BLaER1 (cell line): Measurements from ENCODE around the gene PRDM11.

Experiments used
- H3K27ac ChIP-seq: shearing (Covaris generic); formaldehyde crosslinking; 2 replicates; pipeline ENCODE4 v1.8.1; 2022
- H3K27me3 ChIP-seq: shearing (Covaris generic); formaldehyde crosslinking; 2 replicates; pipeline ENCODE4 v1.8.1; 2022
- H3K36me3 ChIP-seq: shearing (Covaris generic); formaldehyde crosslinking; 2 replicates; pipeline ENCODE4 v1.8.1; 2022
- H3K4me1 ChIP-seq: shearing (Covaris generic); formaldehyde crosslinking; 2 replicates; pipeline ENCODE4 v1.8.1; 2022
- H3K4me2 ChIP-seq: shearing (Covaris generic); formaldehyde crosslinking; 2 replicates; pipeline ENCODE4 v1.8.1; 2022
- H3K4me3 ChIP-seq: shearing (Covaris generic); formaldehyde crosslinking; 2 replicates; pipeline ENCODE4 v1.8.1; 2022
- H3K9ac ChIP-seq: shearing (Covaris generic); formaldehyde crosslinking; 2 replicates; pipeline ENCODE4 v1.8.1; 2022
- H3K9me3 ChIP-seq: shearing (Covaris generic); formaldehyde crosslinking; 2 replicates; pipeline ENCODE4 v1.8.1; 2022
- H4K20me1 ChIP-seq: shearing (Covaris generic); formaldehyde crosslinking; 2 replicates; pipeline ENCODE4 v1.8.1; 2022
- Cebpa-rat ChIP-seq: shearing (Covaris generic); IDR thresholded peaks from 2 replicates; pipeline ENCODE4 v1.8.1; 2022

PRDM11 gene

GRCh38 chr11:45147891-45148675 is 1.6 kb downstream of the PRDM11 start:
- Histone ChIP-seq H3K36me3 (no peaks in the 10 kb centered on the region; the same call in 1 of the 2 replicates), H3K9ac (peak overlapping the region; percentile 93), H4K20me1 (peaks cover 5% of the 10 kb centered on the region; the same call in 1 of the 2 replicates), H3K27ac (peak overlapping the region; percentile 96), H3K4me2 (peak overlapping the region; percentile 92), H3K27me3 (no peaks in the 10 kb centered on the region), H3K9me3 (no peaks in the 10 kb centered on the region), H3K4me3 (peak overlapping the region; percentile 85), H3K4me1 (peaks cover 26% of the 10 kb centered on the region)
- no peak for TF ChIP-seq Cebpa-rat

DNA sequence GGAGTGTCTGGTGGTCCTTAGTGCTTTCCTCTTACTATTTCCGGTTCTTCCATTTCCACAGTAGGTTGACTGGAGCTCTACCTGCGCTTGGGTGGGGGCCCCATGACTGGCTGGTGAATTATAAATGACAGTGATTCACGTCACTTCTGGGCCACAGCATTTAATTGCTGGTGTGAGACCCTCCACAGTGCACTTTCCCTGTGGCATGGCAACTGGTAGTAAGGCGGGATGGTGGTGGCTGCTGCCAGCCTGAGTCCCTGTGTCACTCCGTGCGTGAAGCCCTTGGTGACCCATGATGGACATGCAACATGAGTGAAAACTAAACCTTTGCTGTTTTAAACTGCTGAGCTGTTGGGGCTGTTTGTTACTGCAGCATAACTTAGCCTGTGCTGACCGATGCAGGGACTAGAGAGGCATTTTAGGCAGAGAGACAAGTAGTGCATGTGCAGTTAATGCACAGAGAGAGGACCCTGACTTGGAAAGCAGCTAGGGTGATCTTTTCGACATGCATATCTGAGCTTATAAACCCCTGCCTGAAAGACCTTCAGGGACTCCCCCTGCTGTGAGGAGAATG is 3.1 kb downstream of the PRDM11 start:
- Histone ChIP-seq H3K9me3 (no peaks in the 10 kb centered on the region), H4K20me1 (peaks cover 11% of the 10 kb centered on the region; the same call in 1 of the 2 replicates), H3K9ac (no peak overlapping the region), H3K4me2 (no peak overlapping the region), H3K36me3 (no peaks in the 10 kb centered on the region; the same call in 1 of the 2 replicates), H3K4me1 (peaks cover 40% of the 10 kb centered on the region), H3K27me3 (no peaks in the 10 kb centered on the region), H3K4me3 (no peak overlapping the region), H3K27ac (no peak overlapping the region)
- no peak for TF ChIP-seq Cebpa-rat

DNA sequence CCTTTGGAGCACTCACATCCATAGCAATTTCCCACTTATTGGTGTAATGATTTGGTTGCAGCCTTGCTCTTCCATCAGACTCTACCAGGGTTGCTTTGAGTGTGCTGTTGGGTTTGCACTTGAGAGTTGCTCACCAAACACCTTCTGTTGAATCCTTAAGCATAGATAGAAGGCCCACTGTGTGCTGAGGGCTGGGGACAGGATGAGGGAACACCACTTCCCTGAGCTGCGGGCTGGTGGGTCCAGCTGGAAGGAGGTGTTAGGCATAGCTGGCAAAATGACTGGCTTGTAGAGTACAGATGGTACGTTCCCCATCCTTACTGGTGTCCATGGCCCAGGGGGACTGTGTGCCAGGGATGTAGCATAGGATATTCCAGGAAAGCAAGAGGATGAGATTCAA is 3.9 kb downstream of the PRDM11 start:
- Histone ChIP-seq H3K9ac (no peak overlapping the region), H3K4me3 (no peak overlapping the region), H3K36me3 (no peaks in the 10 kb centered on the region; the same call in 1 of the 2 replicates), H3K9me3 (no peaks in the 10 kb centered on the region), H4K20me1 (peaks cover 11% of the 10 kb centered on the region; the same call in 1 of the 2 replicates), H3K4me1 (peaks cover 46% of the 10 kb centered on the region), H3K4me2 (no peak overlapping the region), H3K27ac (no peak overlapping the region), H3K27me3 (no peaks in the 10 kb centered on the region)
- TF ChIP-seq Cebpa-rat: no peak

DNA sequence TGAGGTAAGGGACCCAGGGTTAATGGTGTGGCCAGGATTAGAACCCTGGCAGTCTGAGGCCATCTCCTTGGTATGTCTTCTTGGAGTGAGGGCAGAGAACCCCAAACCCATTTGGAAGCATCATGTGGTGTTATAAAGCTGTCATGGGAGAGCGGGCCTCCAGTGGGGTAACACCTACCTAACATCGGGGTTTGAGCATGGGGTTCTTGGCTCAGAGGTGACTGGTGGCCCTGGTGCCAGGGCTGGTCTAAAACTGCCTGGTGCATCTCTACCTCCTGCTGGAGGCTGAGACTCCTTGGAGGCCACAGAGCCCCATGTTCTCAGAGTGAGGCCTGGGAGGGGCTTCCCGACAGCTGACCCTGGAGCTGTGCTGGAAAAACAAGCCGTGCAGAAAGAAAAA is 4.5 kb downstream of the PRDM11 start:
- H3K4me3 ChIP-seq: no peak overlapping the region
- peaks cover 14% of the 10 kb centered on the region; the same call in 1 of the 2 replicates for H4K20me1 ChIP-seq
- H3K27me3 ChIP-seq: no peaks in the 10 kb centered on the region
- no peaks in the 10 kb centered on the region for H3K9me3 ChIP-seq
- H3K4me1 ChIP-seq: peaks cover 45% of the 10 kb centered on the region
- no peaks in the 10 kb centered on the region; the same call in 1 of the 2 replicates for H3K36me3 ChIP-seq
- TF ChIP-seq Cebpa-rat: no peak
- no peak overlapping the region for H3K4me2 ChIP-seq
- no peak overlapping the region for H3K9ac ChIP-seq
- H3K27ac ChIP-seq: no peak overlapping the region

- no peak for TF ChIP-seq Cebpa-rat
- Histone ChIP-seq H3K9me3 (no peaks in the 10 kb centered on the region), H3K4me3 (no peak overlapping the region), H3K9ac (no peak overlapping the region), H4K20me1 (peaks cover 16% of the 10 kb centered on the region; the same call in 1 of the 2 replicates), H3K4me1 (peaks cover 47% of the 10 kb centered on the region), H3K4me2 (no peak overlapping the region), H3K27ac (no peak overlapping the region), H3K36me3 (no peaks in the 10 kb centered on the region; the same call in 1 of the 2 replicates), H3K27me3 (no peaks in the 10 kb centered on the region)
Observed at GRCh38 chr11:45151362-45151982, 5.0 kb downstream of the PRDM11 start.

DNA sequence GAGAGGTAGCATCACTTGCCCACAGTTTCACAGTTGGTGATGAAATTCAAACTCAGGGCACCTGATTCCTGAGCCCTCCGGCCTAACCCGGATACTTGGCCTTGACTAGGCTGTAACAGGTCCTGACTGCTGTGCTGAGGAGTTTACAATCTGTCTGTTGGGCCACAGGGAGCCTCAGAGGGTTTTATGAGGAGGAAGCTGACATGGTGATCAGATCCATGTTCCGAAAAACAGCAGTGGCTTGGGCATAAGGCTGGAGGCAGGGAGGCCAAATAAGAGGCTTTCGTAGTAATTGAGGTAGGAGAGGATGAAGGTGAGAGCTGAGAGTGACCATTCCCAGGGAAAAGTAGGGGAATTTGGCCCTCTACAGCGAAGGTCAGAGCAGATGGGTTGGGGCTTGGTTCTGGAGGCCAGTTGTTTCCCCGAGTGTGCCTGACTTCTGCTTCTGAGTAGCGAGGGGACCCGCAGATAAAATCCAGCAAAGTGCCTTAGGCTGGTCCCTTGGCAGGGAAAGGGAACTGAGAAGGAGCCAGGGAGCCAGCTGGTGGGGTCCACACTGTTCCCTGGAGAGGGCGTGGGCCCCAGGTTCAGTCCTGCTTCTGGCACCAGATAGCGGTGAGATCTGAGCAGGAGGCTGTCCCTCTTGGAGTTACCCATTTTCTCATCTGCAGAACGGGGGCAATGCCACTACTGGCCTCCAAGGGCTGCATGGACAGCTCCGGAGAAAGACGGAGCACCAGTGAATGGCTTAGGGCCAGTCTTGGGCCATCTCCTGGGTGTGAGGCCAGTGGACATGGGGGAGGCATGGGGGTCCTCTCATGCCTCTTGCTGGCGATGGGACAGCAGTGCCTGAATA is 6.5 kb downstream of the PRDM11 start:
- no peak overlapping the region for H3K27ac ChIP-seq
- H3K36me3 ChIP-seq: no peaks in the 10 kb centered on the region; the same call in 1 of the 2 replicates
- H3K9me3 ChIP-seq: no peaks in the 10 kb centered on the region
- peak overlapping the region; percentile 35; the same call in 1 of the 2 replicates for H3K4me2 ChIP-seq
- no peak for TF ChIP-seq Cebpa-rat
- H3K9ac ChIP-seq: no peak overlapping the region
- H3K27me3 ChIP-seq: no peaks in the 10 kb centered on the region
- peaks cover 55% of the 10 kb centered on the region for H3K4me1 ChIP-seq
- no peak overlapping the region for H3K4me3 ChIP-seq
- H4K20me1 ChIP-seq: peaks cover 19% of the 10 kb centered on the region; the same call in 1 of the 2 replicates

DNA sequence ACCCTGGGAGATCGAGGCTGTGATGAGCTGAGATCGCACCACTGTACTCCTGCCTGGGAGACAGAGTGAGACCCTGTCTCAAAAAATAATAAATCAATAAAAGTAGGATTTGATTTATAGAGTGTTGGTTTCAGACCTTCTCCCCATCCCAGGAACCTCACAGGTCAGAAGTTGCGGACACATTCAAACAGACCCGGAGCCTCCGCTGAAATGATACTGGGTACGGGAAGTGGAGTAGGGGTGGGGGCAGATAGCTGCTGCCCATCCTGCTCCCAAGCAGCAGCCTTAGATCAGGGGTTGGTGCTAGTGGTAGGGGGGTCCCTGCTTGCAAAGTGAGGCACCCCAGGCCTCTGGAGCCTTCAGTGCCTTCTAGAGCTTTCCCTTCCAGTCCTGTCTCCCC is 7.8 kb downstream of the PRDM11 start:
- Histone ChIP-seq H3K9me3 (no peaks in the 10 kb centered on the region), H4K20me1 (peaks cover 25% of the 10 kb centered on the region; the same call in 1 of the 2 replicates), H3K4me1 (peaks cover 60% of the 10 kb centered on the region), H3K36me3 (no peaks in the 10 kb centered on the region; the same call in 1 of the 2 replicates), H3K9ac (no peak overlapping the region), H3K27me3 (no peaks in the 10 kb centered on the region), H3K4me3 (no peak overlapping the region), H3K4me2 (no peak overlapping the region), H3K27ac (no peak overlapping the region)
- no peak for TF ChIP-seq Cebpa-rat

GRCh38 chr11:45155058-45155551 is 8.7 kb downstream of the PRDM11 start:
- Histone ChIP-seq H3K4me3 (no peak overlapping the region), H4K20me1 (peaks cover 25% of the 10 kb centered on the region; the same call in 1 of the 2 replicates), H3K4me2 (peak overlapping the region; percentile 58), H3K4me1 (peaks cover 68% of the 10 kb centered on the region), H3K27me3 (no peaks in the 10 kb centered on the region), H3K27ac (peak overlapping the region; percentile 38; the same call in 1 of the 2 replicates), H3K9ac (no peak overlapping the region), H3K36me3 (no peaks in the 10 kb centered on the region; the same call in 1 of the 2 replicates), H3K9me3 (no peaks in the 10 kb centered on the region)
- TF ChIP-seq Cebpa-rat: no peak
